K562 (cell line): ENCODE data around the gene SRP72. TPM values are rescaled to one million over a fixed set of nuclear protein-coding genes. Genes with fewer than 3 reads are reported as not detected.

Source experiments
- RBM22 ChIP-seq: fragments of 200-400 bp; formaldehyde crosslinking; IDR thresholded peaks from 2 replicates; pipeline ENCODE4 v1.6.1; 2018; ENCODE audit warnings: low read length, low read depth; ENCODE audit not compliant: poor library complexity, severe bottlenecking
- TCF7 ChIP-seq: sonication (generic); IDR thresholded peaks from 2 replicates; pipeline ENCODE4 v1.6.1; 2016; ENCODE audit warnings: antibody characterized with exemption, borderline replicate concordance
- polyA plus RNA-seq, 8 experiments: library from polyadenylated mRNA; depleted of rRNA in 4 of 8; stranded (reverse) in 5 of 8; unstranded in 3 of 8; fragments of >200 nt; fragmentation: Nextera tagmentation in 2 of 8; fragmentation: Illumina TruSeq in 1 of 8; extraction: Ambion mirVana in 2 of 8; extraction: Trizol in 1 of 8; gene quantifications; 2 replicates each; pipeline versions ENCODE4 v1.2.1 to v1.2.3, GENCODE V29; 2011 to 2014; ENCODE audit warnings: inconsistent platforms in 1 of 8, missing spikeins in 1 of 8
- total RNA-seq, 7 experiments: library from RNA; depleted of rRNA in 6 of 7; stranded (reverse); fragments of >200 nt in 6 of 7; fragmentation: Illumina TruSeq in 2 of 7; extraction: Trizol in 2 of 7; gene quantifications; 2 replicates each; pipeline versions ENCODE4 v1.2.1 to v1.2.3, GENCODE V29; 2011 to 2021; ENCODE audit warnings: low replicate concordance in 1 of 7
- TF ChIP-seq, protein P1 (sequence below): fragments of 200-600 bp; sonication (generic); IDR thresholded peaks from one replicate; pipeline ENCODE4 v1.6.1; 2012; ENCODE audit warnings: mild to moderate bottlenecking, low read depth, low read length, inconsistent platforms
- TF ChIP-seq, protein P2 (sequence below): fragments of 450-650 bp; formaldehyde crosslinking; conservative IDR thresholded peaks from 2 replicates; pipeline ENCODE4 v1.4.0; 2022; ENCODE audit warnings: mild to moderate bottlenecking, missing genetic modification characterization

The SRP72 gene
- total and polyA plus RNA-seq, 9 of the 15 experiments (the other 6 are each of a cell fraction or from before 2014, with no cell fraction given) = 124 to 341 (median 202) TPM

DNA sequence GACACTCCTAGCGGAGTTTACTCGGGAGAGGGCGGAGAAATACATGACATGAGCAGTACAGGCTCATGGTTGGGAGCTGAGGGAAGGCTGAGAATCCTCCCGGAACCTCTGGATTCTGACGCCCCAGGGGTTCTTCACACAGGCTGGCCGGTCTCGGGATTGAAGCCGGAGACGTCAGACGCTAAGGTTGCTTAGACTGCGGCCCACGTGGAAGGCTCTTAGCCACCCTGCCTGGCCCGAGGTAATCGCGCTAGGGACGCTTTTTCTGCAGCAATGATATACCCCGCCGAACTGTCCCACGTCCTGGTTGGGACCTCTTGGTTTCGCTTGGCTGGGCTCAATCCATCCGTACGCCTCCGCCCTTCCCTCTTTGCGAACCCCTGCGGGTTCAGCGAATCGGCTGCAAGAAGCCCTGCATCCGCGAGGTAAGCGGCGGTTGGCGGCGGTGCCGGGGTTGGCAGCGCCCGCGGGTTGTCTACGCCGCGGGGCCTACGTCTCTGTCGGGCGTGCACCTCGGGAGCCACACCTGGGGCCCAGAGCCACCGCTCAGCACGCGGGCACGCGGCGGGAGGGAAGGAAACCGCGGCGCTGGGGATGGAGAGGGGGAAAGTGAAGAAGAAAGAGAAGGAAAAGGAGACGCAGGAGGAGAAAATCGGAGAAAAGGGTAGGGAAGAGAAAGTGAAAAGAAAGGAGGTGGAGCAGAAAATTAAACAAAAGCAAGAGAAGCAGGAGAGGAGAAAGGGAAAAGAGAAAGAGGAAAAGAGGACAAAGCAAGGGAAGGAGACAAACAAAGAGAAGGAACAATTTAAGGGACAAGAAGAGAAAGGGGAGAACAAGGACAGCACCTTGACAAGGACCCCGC lies 38.1 kb downstream of the SRP72 start, which contains the start of gene ARL9 (continued):
- TF ChIP-seq, protein P1, sequence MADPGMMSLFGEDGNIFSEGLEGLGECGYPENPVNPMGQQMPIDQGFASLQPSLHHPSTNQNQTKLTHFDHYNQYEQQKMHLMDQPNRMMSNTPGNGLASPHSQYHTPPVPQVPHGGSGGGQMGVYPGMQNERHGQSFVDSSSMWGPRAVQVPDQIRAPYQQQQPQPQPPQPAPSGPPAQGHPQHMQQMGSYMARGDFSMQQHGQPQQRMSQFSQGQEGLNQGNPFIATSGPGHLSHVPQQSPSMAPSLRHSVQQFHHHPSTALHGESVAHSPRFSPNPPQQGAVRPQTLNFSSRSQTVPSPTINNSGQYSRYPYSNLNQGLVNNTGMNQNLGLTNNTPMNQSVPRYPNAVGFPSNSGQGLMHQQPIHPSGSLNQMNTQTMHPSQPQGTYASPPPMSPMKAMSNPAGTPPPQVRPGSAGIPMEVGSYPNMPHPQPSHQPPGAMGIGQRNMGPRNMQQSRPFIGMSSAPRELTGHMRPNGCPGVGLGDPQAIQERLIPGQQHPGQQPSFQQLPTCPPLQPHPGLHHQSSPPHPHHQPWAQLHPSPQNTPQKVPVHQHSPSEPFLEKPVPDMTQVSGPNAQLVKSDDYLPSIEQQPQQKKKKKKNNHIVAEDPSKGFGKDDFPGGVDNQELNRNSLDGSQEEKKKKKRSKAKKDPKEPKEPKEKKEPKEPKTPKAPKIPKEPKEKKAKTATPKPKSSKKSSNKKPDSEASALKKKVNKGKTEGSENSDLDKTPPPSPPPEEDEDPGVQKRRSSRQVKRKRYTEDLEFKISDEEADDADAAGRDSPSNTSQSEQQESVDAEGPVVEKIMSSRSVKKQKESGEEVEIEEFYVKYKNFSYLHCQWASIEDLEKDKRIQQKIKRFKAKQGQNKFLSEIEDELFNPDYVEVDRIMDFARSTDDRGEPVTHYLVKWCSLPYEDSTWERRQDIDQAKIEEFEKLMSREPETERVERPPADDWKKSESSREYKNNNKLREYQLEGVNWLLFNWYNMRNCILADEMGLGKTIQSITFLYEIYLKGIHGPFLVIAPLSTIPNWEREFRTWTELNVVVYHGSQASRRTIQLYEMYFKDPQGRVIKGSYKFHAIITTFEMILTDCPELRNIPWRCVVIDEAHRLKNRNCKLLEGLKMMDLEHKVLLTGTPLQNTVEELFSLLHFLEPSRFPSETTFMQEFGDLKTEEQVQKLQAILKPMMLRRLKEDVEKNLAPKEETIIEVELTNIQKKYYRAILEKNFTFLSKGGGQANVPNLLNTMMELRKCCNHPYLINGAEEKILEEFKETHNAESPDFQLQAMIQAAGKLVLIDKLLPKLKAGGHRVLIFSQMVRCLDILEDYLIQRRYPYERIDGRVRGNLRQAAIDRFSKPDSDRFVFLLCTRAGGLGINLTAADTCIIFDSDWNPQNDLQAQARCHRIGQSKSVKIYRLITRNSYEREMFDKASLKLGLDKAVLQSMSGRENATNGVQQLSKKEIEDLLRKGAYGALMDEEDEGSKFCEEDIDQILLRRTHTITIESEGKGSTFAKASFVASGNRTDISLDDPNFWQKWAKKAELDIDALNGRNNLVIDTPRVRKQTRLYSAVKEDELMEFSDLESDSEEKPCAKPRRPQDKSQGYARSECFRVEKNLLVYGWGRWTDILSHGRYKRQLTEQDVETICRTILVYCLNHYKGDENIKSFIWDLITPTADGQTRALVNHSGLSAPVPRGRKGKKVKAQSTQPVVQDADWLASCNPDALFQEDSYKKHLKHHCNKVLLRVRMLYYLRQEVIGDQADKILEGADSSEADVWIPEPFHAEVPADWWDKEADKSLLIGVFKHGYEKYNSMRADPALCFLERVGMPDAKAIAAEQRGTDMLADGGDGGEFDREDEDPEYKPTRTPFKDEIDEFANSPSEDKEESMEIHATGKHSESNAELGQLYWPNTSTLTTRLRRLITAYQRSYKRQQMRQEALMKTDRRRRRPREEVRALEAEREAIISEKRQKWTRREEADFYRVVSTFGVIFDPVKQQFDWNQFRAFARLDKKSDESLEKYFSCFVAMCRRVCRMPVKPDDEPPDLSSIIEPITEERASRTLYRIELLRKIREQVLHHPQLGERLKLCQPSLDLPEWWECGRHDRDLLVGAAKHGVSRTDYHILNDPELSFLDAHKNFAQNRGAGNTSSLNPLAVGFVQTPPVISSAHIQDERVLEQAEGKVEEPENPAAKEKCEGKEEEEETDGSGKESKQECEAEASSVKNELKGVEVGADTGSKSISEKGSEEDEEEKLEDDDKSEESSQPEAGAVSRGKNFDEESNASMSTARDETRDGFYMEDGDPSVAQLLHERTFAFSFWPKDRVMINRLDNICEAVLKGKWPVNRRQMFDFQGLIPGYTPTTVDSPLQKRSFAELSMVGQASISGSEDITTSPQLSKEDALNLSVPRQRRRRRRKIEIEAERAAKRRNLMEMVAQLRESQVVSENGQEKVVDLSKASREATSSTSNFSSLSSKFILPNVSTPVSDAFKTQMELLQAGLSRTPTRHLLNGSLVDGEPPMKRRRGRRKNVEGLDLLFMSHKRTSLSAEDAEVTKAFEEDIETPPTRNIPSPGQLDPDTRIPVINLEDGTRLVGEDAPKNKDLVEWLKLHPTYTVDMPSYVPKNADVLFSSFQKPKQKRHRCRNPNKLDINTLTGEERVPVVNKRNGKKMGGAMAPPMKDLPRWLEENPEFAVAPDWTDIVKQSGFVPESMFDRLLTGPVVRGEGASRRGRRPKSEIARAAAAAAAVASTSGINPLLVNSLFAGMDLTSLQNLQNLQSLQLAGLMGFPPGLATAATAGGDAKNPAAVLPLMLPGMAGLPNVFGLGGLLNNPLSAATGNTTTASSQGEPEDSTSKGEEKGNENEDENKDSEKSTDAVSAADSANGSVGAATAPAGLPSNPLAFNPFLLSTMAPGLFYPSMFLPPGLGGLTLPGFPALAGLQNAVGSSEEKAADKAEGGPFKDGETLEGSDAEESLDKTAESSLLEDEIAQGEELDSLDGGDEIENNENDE = no peak
- TF ChIP-seq, protein P2, sequence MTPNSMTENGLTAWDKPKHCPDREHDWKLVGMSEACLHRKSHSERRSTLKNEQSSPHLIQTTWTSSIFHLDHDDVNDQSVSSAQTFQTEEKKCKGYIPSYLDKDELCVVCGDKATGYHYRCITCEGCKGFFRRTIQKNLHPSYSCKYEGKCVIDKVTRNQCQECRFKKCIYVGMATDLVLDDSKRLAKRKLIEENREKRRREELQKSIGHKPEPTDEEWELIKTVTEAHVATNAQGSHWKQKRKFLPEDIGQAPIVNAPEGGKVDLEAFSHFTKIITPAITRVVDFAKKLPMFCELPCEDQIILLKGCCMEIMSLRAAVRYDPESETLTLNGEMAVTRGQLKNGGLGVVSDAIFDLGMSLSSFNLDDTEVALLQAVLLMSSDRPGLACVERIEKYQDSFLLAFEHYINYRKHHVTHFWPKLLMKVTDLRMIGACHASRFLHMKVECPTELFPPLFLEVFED (CRISPR knock-in tag) = 0 out of 2 replicates have a peak, but pooled peaks have one; percentile 24
- TF ChIP-seq TCF7 (no peak), RBM22 (peak; percentile 80)
